GM20431 (cell line): Measurements from ENCODE around the gene MYL3.
"Not testable (repeated sequence)": the region's sequence is repeated elsewhere in the genome, so short reads cannot be mapped to it uniquely, and the experiment has no call there.

Experiments used
- in situ Hi-C: fragments of 300-500 bp; cut with MseI, MboI; formaldehyde crosslinking; loops from one replicate; pipeline ENCODE4 v1.15.0; 2020; ENCODE audit warnings: low sequenced_read_pairs; ENCODE audit not compliant: unreplicated experiment

Gene MYL3

GRCh38 chr3:46835491-46835890 is 27.8 kb downstream of the MYL3 start:
- in situ Hi-C loops = no loop called here

DNA sequence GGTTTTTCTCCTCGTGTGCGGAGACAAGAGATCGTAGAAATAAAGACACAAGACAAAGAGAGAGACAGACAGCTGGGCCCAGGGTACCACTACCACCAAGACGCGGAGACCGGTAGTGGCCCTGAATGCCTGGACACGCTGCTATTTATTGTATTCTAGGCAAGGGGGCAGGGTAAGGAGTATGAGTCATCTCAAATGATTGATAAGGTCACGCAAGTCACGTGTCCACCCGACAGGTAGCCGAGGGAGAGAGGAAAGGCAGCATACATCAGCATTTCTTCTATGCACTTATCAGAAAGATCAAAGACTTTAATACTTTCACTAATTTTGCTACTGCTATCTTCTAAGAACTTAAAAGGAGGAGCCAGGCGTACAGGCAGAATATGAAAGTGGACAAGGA is 28.2 kb downstream of the MYL3 start:
- in situ Hi-C loops = no loop called here

DNA sequence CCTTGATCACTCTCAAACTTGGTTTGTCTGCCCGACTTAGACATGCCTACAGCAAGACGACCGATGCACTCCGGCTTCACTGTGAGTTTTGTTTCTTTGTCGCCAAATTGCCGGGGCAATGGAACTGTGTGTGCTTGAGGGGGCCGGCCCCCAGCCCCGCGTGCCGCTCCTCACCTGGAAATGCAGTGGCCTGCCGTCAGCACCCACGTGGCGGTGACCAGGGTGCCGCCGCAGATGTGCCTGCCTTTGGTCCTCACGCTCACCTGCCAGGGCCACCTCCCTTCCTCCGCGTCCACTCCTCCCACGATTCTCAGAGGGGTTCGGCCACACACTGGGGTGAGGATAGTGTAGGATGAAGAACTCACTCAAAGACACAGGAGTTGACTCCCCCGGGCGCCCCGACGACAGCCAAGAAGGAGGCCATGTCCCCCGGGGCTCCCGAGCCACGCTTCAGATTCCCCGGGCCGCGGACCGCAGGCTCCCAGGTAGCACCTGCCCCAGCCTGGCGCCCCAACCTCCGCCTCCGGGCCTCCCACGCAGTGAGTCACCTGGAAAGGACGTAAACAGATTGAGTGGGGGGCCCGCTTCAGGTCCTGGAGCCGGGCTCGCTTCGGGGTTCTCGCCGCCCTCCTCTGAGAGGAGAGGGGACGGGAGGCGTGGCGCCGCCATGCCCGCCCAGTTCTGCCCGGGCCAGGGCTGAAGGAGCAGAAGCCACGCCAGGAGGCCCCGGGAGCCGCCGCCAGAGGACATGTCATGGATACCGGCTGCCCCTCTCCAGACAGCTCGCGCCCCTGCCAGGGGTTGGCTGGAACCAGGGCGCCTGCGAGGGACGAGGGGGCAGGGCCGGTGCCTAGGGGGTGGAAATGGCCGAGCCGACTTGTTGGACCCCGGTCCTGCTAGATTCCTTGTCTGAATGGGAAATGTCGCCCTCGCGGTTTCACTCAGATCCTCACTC is 29.6 kb downstream of the MYL3 start:
- in situ Hi-C loops = no loop called here

DNA sequence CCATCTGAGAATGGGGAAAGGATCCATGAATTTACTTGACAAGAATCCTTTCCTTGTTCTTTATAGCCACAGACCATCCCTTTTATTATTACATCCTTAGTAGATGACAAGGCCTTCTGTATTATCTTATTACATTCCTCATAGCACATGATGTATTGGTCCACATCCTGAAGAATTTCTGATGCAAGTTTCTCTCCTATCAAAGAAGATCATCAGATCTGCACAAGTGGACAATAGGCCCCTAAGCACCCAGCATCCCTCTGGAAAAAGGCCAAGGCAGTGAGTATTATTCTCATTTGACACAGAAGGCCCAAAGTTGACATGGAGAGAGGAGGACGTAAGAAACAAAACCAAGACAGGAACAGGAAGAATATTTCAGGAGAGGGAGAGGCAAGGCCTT is 31.4 kb downstream of the MYL3 start:
- in situ Hi-C loops = no loop called here

DNA sequence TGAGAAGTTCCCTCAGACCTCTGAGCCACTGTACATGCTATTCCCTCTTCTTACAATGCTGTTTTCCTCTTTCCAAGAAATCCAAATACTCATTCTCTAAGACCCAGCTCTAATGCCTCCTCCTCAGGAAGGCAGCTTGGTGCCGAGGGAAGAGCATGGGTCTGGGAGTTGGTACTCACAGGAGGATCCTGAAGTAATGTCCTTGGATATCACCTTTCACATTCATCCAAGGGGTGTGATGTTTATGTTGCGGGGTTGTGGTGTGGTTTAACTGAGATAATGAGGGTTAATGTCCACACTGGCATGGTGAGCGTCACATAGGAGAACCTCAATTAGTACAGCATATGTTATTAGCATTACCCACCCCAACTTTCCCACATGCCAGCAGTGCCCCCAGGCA is 31.9 kb downstream of the MYL3 start:
- in situ Hi-C loops = no loop called here

GRCh38 chr3:46830801-46831200 is 32.4 kb downstream of the MYL3 start:
- in situ Hi-C loops = no loop called here

DNA sequence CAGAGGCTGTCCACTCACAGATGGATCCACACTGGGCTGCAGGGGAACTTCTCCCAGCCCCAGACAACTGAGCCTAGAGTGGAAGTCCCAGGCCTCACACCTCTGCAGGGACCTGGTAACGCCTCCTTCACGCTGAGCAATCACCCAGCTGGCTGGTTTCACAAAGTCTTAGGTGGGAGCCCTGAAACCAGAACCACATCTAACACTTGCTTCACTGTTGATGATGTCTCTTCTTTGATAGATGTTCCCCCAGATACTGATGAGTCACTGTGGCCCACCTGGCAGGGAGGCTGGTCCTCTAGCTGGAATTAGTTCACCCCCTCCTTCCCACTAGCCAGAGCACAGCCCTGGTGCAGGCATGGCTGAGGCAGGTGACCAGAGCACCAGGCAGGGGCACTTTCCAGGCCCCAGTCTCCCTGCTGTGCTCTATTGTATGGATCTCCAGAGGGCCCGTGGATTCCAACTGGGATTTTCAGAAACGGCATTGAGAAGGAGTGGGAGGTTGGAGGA is 33.5 kb downstream of the MYL3 start:
- in situ Hi-C loops = no loop called here

GRCh38 chr3:46825450-46825849 is 37.8 kb downstream of the MYL3 start:
- in situ Hi-C loops = no loop called here

DNA sequence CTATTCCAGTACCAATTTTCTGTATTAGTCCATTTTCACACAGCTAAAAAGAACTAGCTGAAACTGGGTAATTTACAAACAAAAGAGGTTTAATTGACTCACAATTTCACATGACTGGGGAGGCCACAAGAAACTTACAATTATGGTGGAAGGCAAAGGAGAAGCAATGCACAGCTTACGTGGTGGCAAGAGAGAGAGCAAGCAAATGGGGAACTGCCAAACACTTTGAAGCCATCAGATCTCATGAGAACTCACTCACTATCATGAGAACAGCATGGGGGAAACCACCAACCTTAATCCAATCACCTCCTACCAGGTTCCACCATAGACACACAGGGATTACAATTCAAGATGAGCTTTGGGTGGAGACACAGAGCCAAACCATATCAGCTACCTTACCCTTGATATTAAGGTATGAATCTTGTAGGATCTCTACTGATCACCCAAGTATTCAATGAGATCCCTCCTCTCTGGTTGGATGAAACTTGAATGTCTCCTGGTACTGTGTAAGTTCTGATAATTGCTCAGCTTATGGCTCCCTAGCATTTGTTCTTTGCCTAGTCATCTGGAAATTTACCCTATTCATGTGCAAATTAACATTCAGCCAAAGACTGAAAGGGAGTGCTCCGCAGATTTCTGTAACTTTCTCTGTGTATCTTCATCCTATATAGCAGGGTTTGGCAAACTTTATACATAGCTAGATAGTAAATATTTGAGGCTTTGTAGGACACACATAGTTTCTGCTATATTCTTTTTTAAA is 38.9 kb downstream of the MYL3 start:
- in situ Hi-C loops = no loop called here

- in situ Hi-C loops = not testable (repeated sequence)
Observed at GRCh38 chr3:46823314-46823713, 39.9 kb downstream of the MYL3 start.

DNA sequence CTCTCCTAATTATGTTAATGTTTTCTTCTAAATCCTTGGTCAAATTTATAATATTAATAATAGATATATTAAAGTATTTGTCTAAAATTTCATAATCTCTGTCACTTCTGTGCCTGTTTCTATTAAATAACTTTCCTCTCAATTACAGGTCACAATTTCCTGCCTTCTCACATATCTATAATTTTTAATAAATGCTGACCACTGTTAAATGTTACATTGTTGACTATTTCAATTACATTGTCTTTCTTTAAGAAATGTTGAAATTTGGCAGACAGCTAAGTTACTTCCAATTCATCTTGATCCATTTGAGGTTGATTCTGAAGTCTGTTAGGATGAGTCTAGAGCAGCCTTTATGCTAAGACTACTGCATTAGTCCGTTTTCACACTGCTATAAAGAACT is 41.7 kb downstream of the MYL3 start:
- in situ Hi-C loops = no loop called here

DNA sequence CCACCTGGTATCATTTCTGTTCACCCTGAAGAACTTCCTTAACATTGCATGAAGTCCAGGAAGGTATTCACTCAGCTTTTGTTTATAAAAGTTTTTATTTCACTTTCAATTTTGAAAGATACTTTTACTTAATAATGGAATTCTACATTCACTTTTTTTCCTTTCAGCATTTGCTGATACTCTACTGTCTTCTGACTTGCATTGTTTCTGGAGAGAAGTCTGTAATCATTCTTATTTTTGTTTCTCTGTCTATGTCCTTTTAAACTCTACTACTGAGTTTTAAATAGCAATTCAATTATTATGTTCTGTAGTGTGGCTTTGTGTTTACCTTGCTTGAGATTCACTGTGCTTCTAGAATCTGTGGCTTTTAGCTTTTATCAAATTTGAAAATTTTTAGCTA is 42.4 kb downstream of the MYL3 start:
- in situ Hi-C loops = no loop called here

- in situ Hi-C loops = no loop called here
Observed at GRCh38 chr3:46812237-46812791, 50.9 kb downstream of the MYL3 start.

DNA sequence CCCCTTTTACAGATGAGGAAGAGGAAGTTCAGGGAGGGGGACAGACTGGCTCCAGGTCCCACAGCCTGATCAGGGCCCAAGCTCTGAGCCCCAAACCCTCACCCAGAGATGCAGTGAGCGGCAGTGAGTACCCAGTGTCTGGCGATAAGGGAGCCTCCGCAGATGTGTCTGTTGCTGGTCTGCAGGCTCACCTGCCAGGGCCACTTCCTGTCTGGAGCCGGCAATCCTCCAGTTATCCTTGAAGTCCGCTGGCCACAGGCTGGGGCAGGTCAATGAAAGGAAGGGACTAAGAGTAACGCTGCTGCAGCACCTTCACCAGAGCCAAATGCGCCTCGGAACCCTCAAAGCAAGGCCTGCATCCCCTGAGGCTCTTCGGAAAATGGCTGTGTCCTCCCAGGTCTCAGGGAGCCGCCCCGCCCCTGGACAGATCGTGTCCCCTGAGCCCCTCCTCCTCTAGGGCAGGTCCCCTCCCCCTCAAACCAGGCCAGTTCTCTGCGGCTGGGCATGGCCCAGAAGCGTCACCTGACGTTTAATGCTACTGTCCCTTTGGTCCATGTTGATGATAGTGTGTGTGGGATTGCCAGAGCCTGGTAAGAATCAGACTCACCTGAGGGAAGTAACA is 51.5 kb downstream of the MYL3 start:
- in situ Hi-C loops = no loop called here

DNA sequence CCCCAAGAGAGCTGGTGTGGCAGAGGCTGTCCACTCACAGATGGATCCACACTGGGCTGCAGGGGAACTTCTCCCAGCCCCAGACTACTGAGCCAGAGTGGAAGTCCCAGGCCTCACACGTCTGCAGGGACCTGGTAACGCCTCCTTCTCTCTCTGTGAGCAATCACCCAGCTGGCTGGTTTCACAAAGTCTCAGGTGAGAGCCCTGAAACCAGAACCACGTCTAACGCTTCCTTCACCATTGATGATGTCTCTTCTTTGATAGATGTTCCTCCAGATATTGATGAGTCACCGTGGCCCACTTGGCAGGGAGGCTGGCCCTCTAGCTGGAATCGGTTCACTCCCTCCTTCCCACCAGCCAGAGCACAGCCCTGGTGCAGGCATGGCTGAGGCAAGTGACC is 54.5 kb downstream of the MYL3 start:
- in situ Hi-C loops = not testable (repeated sequence)
